Activated CD4-positive, alpha-beta memory T cell treated with anti-CD3 and anti-CD28 coated beads for 36 hours (primary cell): ENCODE data around the gene C1orf159. TPM values are rescaled to one million over a fixed set of nuclear protein-coding genes. Genes with fewer than 3 reads are reported as not detected.
"Not testable (repeated sequence)": the region's sequence is repeated elsewhere in the genome, so short reads cannot be mapped to it uniquely, and the experiment has no call there.

Source experiments
- CTCF ChIA-PET: fragments of 350-600 bp; sonication (Branson Sonifier 250); formaldehyde crosslinking; loops from one replicate; lab custom pipeline; 2021; ENCODE audit warnings: antibody characterized with exemption, inconsistent platforms; lab: Charles Lee
- POLR2A ChIA-PET: fragments of 350-600 bp; sonication (Branson Sonifier 250); formaldehyde crosslinking; loops from one replicate; lab custom pipeline; 2021; ENCODE audit warnings: antibody characterized with exemption; lab: Charles Lee
- DNase-seq: peaks from one replicate; pipeline ENCODE4 v3.0.0-alpha.2; 2020
- H3K27ac Mint-ChIP-seq: one replicate; pipeline ENCODE4 v1.8.0; 2021; ENCODE audit warnings: mixed read lengths
- H3K27me3 Mint-ChIP-seq: one replicate; pipeline ENCODE4 v1.8.0; 2021; ENCODE audit warnings: mixed read lengths
- H3K36me3 Mint-ChIP-seq: one replicate; pipeline ENCODE4 v1.8.0; 2021; ENCODE audit warnings: mixed read lengths
- H3K4me1 Mint-ChIP-seq: one replicate; pipeline ENCODE4 v1.8.0; 2021; ENCODE audit warnings: low read depth, mixed read lengths
- H3K4me3 Mint-ChIP-seq: one replicate; pipeline ENCODE4 v1.8.0; 2021; ENCODE audit warnings: mild to moderate bottlenecking, mixed read lengths
- H3K9me3 Mint-ChIP-seq: one replicate; pipeline ENCODE4 v1.8.0; 2021; ENCODE audit warnings: mixed read lengths
- intact Hi-C: fragments of 100-400 bp; cut with micrococcal nuclease; formaldehyde crosslinking; loops from one replicate; pipeline ENCODE4 v1.15.1; 2023
- total RNA-seq, 2 experiments: library from RNA; stranded (reverse); gene quantifications; one replicate each; pipeline ENCODE4 v1.2.3, GENCODE V29; 2021

C1orf159 gene
- total RNA-seq, 2 experiments from 2014 or later: 19.5 to 20.5 TPM

- Mint-ChIP-seq H3K9me3 (peaks cover 33% of the 10 kb centered on the region), H3K4me1 (no peaks in the 10 kb centered on the region), H3K27ac (peak overlapping the region; percentile 62), H3K27me3 (no peaks in the 10 kb centered on the region), H3K36me3 (peaks cover 3% of the 10 kb centered on the region), H3K4me3 (peak overlapping the region; percentile 73)
- intact Hi-C loops: no loop called here
- CTCF ChIA-PET: interaction anchor here (2.6 kb wide), 1 partner anchor 35 kb away, joined by 10 read pairs; no protein-coding TSS in a partner anchor
- POLR2A ChIA-PET: interaction anchor here (0.7 to 1.0 kb wide), 2 partner anchors 14 to 49 kb away, joined by 3 to 5 read pairs; partner anchors contain the start of gene TNFRSF18
- DNase-seq: peak; percentile 82
Observed at GRCh38 chr1:1157426-1157913, 41.6 kb upstream of the C1orf159 start.

GRCh38 chr1:1157033-1157365 is 41.1 kb upstream of the C1orf159 start:
- no peak for DNase-seq
- peak overlapping the region; percentile 28 for H3K4me3 Mint-ChIP-seq
- no peaks in the 10 kb centered on the region for H3K27me3 Mint-ChIP-seq
- H3K4me1 Mint-ChIP-seq: no peaks in the 10 kb centered on the region
- H3K36me3 Mint-ChIP-seq: peaks cover 3% of the 10 kb centered on the region
- ChIA-PET POLR2A (interaction anchor here (0.7 kb wide), 1 partner anchor 13 kb away, joined by 3 read pairs; no protein-coding TSS in a partner anchor), CTCF (interaction anchor here (2.6 kb wide), 1 partner anchor 35 kb away, joined by 10 read pairs; no protein-coding TSS in a partner anchor)
- H3K9me3 Mint-ChIP-seq: peaks cover 37% of the 10 kb centered on the region
- intact Hi-C loops: no loop called here
- H3K27ac Mint-ChIP-seq: no peak overlapping the region

GRCh38 chr1:1156140-1157032 is 40.5 kb upstream of the C1orf159 start:
- ChIA-PET POLR2A (interaction anchor here (0.7 kb wide), 1 partner anchor 12 kb away, joined by 3 read pairs; no protein-coding TSS in a partner anchor), CTCF (interaction anchor here (1.0 to 2.6 kb wide), 2 partner anchors 34 kb away, joined by 3 to 10 read pairs; no protein-coding TSS in a partner anchor)
- no peaks in the 10 kb centered on the region for H3K27me3 Mint-ChIP-seq
- peak overlapping the region; percentile 28 for H3K4me3 Mint-ChIP-seq
- intact Hi-C loops: no loop called here
- DNase-seq: no peak
- peaks cover 39% of the 10 kb centered on the region for H3K9me3 Mint-ChIP-seq
- no peaks in the 10 kb centered on the region for H3K4me1 Mint-ChIP-seq
- peaks cover 3% of the 10 kb centered on the region for H3K36me3 Mint-ChIP-seq
- peak overlapping the region; percentile 42 for H3K27ac Mint-ChIP-seq

DNA sequence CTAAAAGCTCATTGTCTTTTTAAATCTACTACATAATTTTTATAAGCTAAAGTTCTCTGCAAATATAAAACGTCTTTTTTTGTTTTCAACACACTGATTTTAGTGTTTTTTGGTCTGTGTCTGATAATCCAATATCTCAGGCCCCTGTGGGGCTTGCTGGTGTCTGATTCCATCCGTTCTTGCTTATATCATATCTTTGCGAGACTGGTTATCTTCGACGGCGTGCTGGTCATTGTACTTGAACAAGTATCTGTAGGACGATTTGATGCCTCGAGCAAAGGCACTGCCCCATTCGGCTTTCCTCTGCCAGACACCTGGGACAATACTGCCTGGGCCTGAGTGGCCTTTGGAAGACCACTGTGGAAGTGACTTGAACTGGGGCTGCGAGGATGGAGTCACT is 39.4 kb upstream of the C1orf159 start:
- ChIA-PET CTCF (interaction anchor here (0.6 to 1.0 kb wide), 2 partner anchors 33 to 91 kb away, joined by 3 read pairs; no protein-coding TSS in a partner anchor), POLR2A (no interaction called here)
- H3K4me1 Mint-ChIP-seq: no peaks in the 10 kb centered on the region
- DNase-seq: no peak
- H3K36me3 Mint-ChIP-seq: peaks cover 3% of the 10 kb centered on the region
- H3K4me3 Mint-ChIP-seq: no peak overlapping the region
- intact Hi-C loops: no loop called here
- no peaks in the 10 kb centered on the region for H3K27me3 Mint-ChIP-seq
- peaks cover 39% of the 10 kb centered on the region for H3K9me3 Mint-ChIP-seq
- H3K27ac Mint-ChIP-seq: no peak overlapping the region

DNA sequence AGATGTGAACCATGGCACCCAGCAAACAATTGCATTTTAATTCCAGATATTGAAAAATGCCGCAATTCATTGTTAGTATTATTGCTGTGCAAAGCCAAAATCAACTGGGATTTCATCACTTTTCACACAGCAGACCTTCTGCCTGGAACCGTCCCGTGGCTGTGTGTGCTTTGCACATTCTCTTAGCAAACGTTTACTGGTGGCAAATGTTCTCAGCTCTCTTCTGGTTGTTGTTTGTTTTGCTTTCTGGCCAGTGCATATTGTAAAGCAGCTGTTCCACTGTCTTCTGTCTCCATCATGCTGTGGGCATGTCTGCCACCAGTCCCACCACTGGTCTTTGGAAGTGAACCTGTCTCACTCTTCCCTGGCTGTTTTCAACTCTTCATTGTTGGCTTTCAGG is 38.0 kb upstream of the C1orf159 start:
- H3K27ac Mint-ChIP-seq: no peak overlapping the region
- H3K4me1 Mint-ChIP-seq: no peaks in the 10 kb centered on the region
- intact Hi-C loops: no loop called here
- ChIA-PET POLR2A (no interaction called here), CTCF (no interaction called here)
- H3K27me3 Mint-ChIP-seq: no peaks in the 10 kb centered on the region
- peaks cover 39% of the 10 kb centered on the region for H3K9me3 Mint-ChIP-seq
- no peak overlapping the region for H3K4me3 Mint-ChIP-seq
- DNase-seq: no peak
- H3K36me3 Mint-ChIP-seq: peaks cover 3% of the 10 kb centered on the region

DNA sequence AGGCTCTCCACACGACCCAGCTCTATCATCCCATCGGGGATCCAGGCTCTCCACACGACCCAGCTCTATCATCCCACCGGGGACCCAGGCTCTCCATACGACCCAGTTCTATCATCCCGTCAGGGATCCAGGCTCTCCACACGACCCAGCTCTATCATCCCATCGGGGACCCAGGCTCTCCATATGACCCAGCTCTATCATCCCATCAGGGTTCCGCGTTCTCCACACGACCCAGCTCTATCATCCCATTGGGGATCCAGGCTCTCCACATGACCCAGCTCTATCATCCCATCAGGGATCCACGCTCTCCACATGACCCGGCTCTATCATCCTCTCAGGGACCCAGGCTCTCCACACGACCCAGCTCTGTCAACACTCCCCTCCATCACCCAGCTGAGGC is 37.3 kb upstream of the C1orf159 start:
- POLR2A ChIA-PET: interaction anchor here (0.7 kb wide), 1 partner anchor 53 kb away, joined by 4 read pairs; no protein-coding TSS in a partner anchor
- H3K36me3 Mint-ChIP-seq, H3K4me3 Mint-ChIP-seq, H3K27me3 Mint-ChIP-seq, DNase-seq, H3K4me1 Mint-ChIP-seq, intact Hi-C loops, CTCF ChIA-PET, H3K27ac Mint-ChIP-seq: not testable (repeated sequence)
- peaks cover 39% of the 10 kb centered on the region for H3K9me3 Mint-ChIP-seq

- intact Hi-C loops, POLR2A ChIA-PET, H3K4me1 Mint-ChIP-seq, H3K27me3 Mint-ChIP-seq, DNase-seq, H3K27ac Mint-ChIP-seq, H3K36me3 Mint-ChIP-seq, H3K4me3 Mint-ChIP-seq: not testable (repeated sequence)
- H3K9me3 Mint-ChIP-seq: peaks cover 39% of the 10 kb centered on the region
- CTCF ChIA-PET: interaction anchor here (0.6 kb wide), 1 partner anchor 247 kb away, joined by 3 read pairs; the partner anchor contains the start of gene CCNL2
Observed at GRCh38 chr1:1152431-1152830, 36.5 kb upstream of the C1orf159 start.

GRCh38 chr1:1151306-1151705 is 35.4 kb upstream of the C1orf159 start:
- no peaks in the 10 kb centered on the region for H3K4me1 Mint-ChIP-seq
- ChIA-PET POLR2A (no interaction called here), CTCF (no interaction called here)
- peaks cover 3% of the 10 kb centered on the region for H3K36me3 Mint-ChIP-seq
- no peak for DNase-seq
- H3K9me3 Mint-ChIP-seq: peaks cover 36% of the 10 kb centered on the region
- H3K4me3 Mint-ChIP-seq: no peak overlapping the region
- no peaks in the 10 kb centered on the region for H3K27me3 Mint-ChIP-seq
- H3K27ac Mint-ChIP-seq: no peak overlapping the region
- intact Hi-C loops: no loop called here

- POLR2A ChIA-PET: no interaction called here
- Mint-ChIP-seq H3K9me3 (peaks cover 26% of the 10 kb centered on the region), H3K4me1 (no peaks in the 10 kb centered on the region), H3K4me3 (no peak overlapping the region), H3K27ac (no peak overlapping the region), H3K36me3 (peaks cover 3% of the 10 kb centered on the region), H3K27me3 (no peaks in the 10 kb centered on the region)
- CTCF ChIA-PET: no interaction called here
- DNase-seq: no peak
- intact Hi-C loops: no loop called here
Observed at GRCh38 chr1:1150100-1150499, 34.2 kb upstream of the C1orf159 start.

DNA sequence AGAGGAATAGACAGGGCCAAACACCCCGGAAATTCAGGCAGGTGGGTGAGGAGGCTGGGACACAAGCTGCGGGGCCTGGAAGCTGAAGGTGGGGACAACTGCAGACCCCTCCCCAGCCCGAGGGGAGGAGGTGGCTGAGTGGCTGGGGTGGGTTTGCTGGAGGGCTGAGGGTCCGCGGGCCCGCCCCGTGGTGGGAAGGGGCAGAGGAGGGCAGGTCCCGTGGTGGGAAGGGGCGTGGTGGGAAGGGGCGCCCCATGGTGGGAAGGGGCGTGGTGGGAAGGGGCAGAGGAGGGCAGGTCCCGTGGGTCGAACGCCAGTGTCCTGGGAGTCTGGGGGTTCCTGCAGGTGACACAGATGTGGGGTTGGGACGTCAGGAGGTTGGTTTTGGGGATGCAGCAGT is 33.5 kb upstream of the C1orf159 start:
- Mint-ChIP-seq H3K27me3 (no peaks in the 10 kb centered on the region), H3K9me3 (peaks cover 24% of the 10 kb centered on the region), H3K36me3 (peaks cover 3% of the 10 kb centered on the region), H3K27ac (no peak overlapping the region), H3K4me1 (no peaks in the 10 kb centered on the region), H3K4me3 (no peak overlapping the region)
- intact Hi-C loops: no loop called here
- no peak for DNase-seq
- ChIA-PET CTCF (no interaction called here), POLR2A (no interaction called here)

DNA sequence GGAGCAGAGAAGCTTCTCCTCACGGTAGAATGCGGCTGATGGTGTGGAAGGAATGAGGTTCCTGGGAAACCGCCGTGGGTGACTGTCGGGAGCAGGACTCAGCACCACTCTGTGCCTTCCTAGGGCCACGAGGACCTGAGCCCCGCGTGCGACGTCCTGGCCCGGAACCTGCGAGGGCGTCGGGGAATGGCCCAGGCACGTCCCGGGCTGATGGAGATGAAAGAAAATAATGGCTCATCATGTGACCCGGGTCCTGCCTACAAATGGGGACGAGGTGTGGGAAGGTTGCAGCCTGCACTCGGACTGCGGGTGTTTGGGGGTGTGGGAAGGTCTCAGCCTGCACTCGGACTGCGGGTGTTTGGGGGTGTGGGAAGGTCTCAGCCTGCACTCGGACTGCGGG is 32.7 kb upstream of the C1orf159 start:
- DNase-seq: no peak
- intact Hi-C loops: no loop called here
- Mint-ChIP-seq H3K4me3 (no peak overlapping the region), H3K9me3 (peaks cover 17% of the 10 kb centered on the region), H3K27me3 (no peaks in the 10 kb centered on the region), H3K36me3 (no peaks in the 10 kb centered on the region), H3K27ac (no peak overlapping the region), H3K4me1 (peaks cover 5% of the 10 kb centered on the region)
- ChIA-PET POLR2A (no interaction called here), CTCF (no interaction called here)

DNA sequence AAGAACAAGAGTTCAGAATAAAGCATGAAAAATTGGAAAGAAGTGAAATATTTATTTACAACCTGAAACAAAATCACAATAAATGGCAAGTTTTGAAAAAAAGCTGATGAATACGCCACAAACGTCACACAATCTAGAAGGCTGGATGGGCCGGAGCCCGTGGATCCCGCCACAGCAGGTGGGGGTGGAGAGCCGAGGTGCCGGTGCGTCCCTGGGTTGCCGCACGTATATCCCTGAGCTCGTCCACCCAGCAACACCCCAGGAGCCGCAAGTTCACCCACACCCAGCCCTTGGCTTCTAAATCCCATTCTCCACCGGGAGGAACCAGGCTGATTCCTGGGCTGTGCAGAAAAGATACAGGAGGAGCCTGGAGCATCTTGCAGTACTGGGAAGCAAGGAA is 32.2 kb upstream of the C1orf159 start:
- CTCF ChIA-PET: no interaction called here
- DNase-seq: no peak
- POLR2A ChIA-PET: no interaction called here
- H3K4me1 Mint-ChIP-seq: peaks cover 8% of the 10 kb centered on the region
- H3K4me3 Mint-ChIP-seq: no peak overlapping the region
- H3K27ac Mint-ChIP-seq: no peak overlapping the region
- no peaks in the 10 kb centered on the region for H3K27me3 Mint-ChIP-seq
- H3K9me3 Mint-ChIP-seq: peaks cover 12% of the 10 kb centered on the region
- H3K36me3 Mint-ChIP-seq: no peaks in the 10 kb centered on the region
- intact Hi-C loops: no loop called here
